HepG2 (cell line): ENCODE data around the gene MIEF1. TPM values are rescaled to one million over a fixed set of nuclear protein-coding genes. Genes with fewer than 3 reads are reported as not detected.

Experiments
- ATAC-seq: fragments of 200-7000 bp; cut with Tn5 transposase; 3 replicates; pipeline ENCODE4 v1.9.1; 2020; ENCODE audit warnings: mild to moderate bottlenecking, moderate library complexity
- BruUV-seq: library from RNA; stranded (reverse); fragments of 400-500 nt; replicated peaks from 2 replicates; lab custom pipeline; 2021; lab: Mats Ljungman, UMichigan
- CTCF ChIA-PET: fragments of 300-600 bp; formaldehyde crosslinking; extraction: SDS; loops from one replicate; lab custom pipeline; 2021; ENCODE audit warnings: low total read pairs, inconsistent platforms, low intra/inter-chr PET ratio; lab: Yijun Ruan, JAX
- POLR2A ChIA-PET: fragments of 350-600 bp; sonication (Branson Sonifier 250); formaldehyde crosslinking; loops from one replicate; lab custom pipeline; 2020; ENCODE audit warnings: antibody characterized with exemption, inconsistent platforms; lab: Yijun Ruan, JAX
- DNase-seq: peaks from one replicate; pipeline ENCODE4 v3.0.0-alpha.2; 2015; ENCODE audit warnings: low spot score
- FAIRE-seq: peaks from 3 replicates; lab custom pipeline; 2011; peaks lifted over from hg19 to GRCh38; lab: Jason Lieb, UNC
- H2AFZ ChIP-seq: one replicate; pipeline ENCODE4 v1.6.1; 2011; ENCODE audit warnings: low read length, inconsistent platforms
- H3K27ac ChIP-seq: fragments of 300-600 bp; 3 replicates; pipeline ENCODE4 v1.8.0; 2011; ENCODE audit warnings: mixed run types, mild to moderate bottlenecking, mixed read lengths, low read length, inconsistent platforms; ENCODE audit not compliant: insufficient read depth; ENCODE audit errors: extremely low read length
- H3K27me3 ChIP-seq, 2 experiments: fragments of 200-600 bp in 1 of 2; 2 replicates in 1 of 2; 3 replicates in 1 of 2; pipeline versions ENCODE4 v1.6.0 to v1.8.0; 2011; ENCODE audit warnings: low read length in 2 of 2, mild to moderate bottlenecking in 2 of 2, moderate library complexity in 2 of 2, inconsistent platforms in 1 of 2; ENCODE audit not compliant: insufficient read depth in 2 of 2, control insufficient read depth in 1 of 2
- H3K36me3 ChIP-seq, 2 experiments: fragments of 200-600 bp in 1 of 2; replicated peaks in 1 of 2; 2 replicates in 1 of 2; 3 replicates in 1 of 2; pipeline versions ENCODE4 v1.5.1 to v1.8.0; 2011; ENCODE audit warnings: low read length in 2 of 2, inconsistent platforms in 1 of 2; ENCODE audit not compliant: insufficient read depth in 2 of 2, control insufficient read depth in 1 of 2
- H3K4me1 ChIP-seq: 2 replicates; pipeline ENCODE4 v1.5.1; 2012; ENCODE audit warnings: low read length, inconsistent platforms; ENCODE audit not compliant: insufficient read depth
- H3K4me2 ChIP-seq: 2 replicates; pipeline ENCODE4 v1.6.0; 2011; ENCODE audit warnings: low read depth, low read length, inconsistent platforms
- H3K4me3 ChIP-seq, 3 experiments: fragments of 200-600 bp in 1 of 3; sonication (generic), shearing (Covaris generic) in 1 of 3; replicated peaks in 1 of 3; 2 replicates each; pipeline ENCODE4 v1.5.1; 2011 to 2016; ENCODE audit warnings: low read length in 3 of 3, inconsistent platforms in 2 of 3, low read depth in 2 of 3, mild to moderate bottlenecking in 2 of 3, control low read depth in 1 of 3, mixed read lengths in 1 of 3; ENCODE audit not compliant: insufficient read depth in 1 of 3
- H3K79me2 ChIP-seq: one replicate; pipeline ENCODE4 v1.6.1; 2011; ENCODE audit warnings: low read length, inconsistent platforms; ENCODE audit not compliant: insufficient read depth
- H3K9ac ChIP-seq: 2 replicates; pipeline ENCODE4 v1.6.0; 2011; ENCODE audit warnings: mild to moderate bottlenecking, low read depth, low read length, inconsistent platforms; ENCODE audit not compliant: insufficient read depth
- H3K9me3 ChIP-seq: 2 replicates; pipeline ENCODE4 v1.5.1; 2012; ENCODE audit warnings: mild to moderate bottlenecking, low read length
- H4K20me1 ChIP-seq: 2 replicates; pipeline ENCODE4 v1.6.0; 2011; ENCODE audit warnings: inconsistent platforms, mild to moderate bottlenecking, low read length, moderate library complexity; ENCODE audit not compliant: insufficient read depth
- AHR ChIP-seq: IDR thresholded peaks from 2 replicates; pipeline ENCODE4 v1.6.1; 2018; ENCODE audit warnings: missing genetic modification reagents, missing compliant biosample characterization
- HNRNPL ChIP-seq: fragments of 200-400 bp; formaldehyde crosslinking; IDR thresholded peaks from 2 replicates; pipeline ENCODE4 v1.6.1; 2017; ENCODE audit warnings: mild to moderate bottlenecking, low read depth, low read length
- JUN ChIP-seq: sonication (generic); formaldehyde crosslinking; IDR thresholded peaks from 2 replicates; pipeline ENCODE4 v1.4.0; 2020; ENCODE audit warnings: mild to moderate bottlenecking, missing genetic modification reagents
- MYC ChIP-seq: sonication (generic); formaldehyde crosslinking; IDR thresholded peaks from 2 replicates; pipeline ENCODE4 v1.9.0; 2021; ENCODE audit warnings: missing genetic modification reagents, borderline replicate concordance
- SCMH1 ChIP-seq: sonication (generic); formaldehyde crosslinking; IDR thresholded peaks from 2 replicates; pipeline ENCODE4 v1.9.0; 2021; ENCODE audit warnings: missing genetic modification reagents, mild to moderate bottlenecking, borderline replicate concordance
- SNAPC2 ChIP-seq: sonication (generic); formaldehyde crosslinking; IDR thresholded peaks from 2 replicates; pipeline ENCODE4 v1.8.1; 2022; ENCODE audit warnings: mild to moderate bottlenecking, missing genetic modification reagents
- TP53 ChIP-seq: sonication (generic); formaldehyde crosslinking; conservative IDR thresholded peaks from 2 replicates; pipeline ENCODE4 v1.4.0; 2020; ENCODE audit warnings: missing genetic modification reagents
- ZBTB7B ChIP-seq: sonication (generic); formaldehyde crosslinking; IDR thresholded peaks from 2 replicates; pipeline ENCODE4 v1.4.0; 2020; ENCODE audit warnings: missing genetic modification reagents
- ZNF224 ChIP-seq: sonication (generic); formaldehyde crosslinking; IDR thresholded peaks from 2 replicates; pipeline ENCODE4 v1.5.0; 2020; ENCODE audit warnings: mild to moderate bottlenecking, missing genetic modification reagents
- ZNF225 ChIP-seq: sonication (generic); formaldehyde crosslinking; IDR thresholded peaks from 2 replicates; pipeline ENCODE4 v1.4.0; 2020; ENCODE audit warnings: mild to moderate bottlenecking, missing genetic modification reagents
- WGBS: methylation state at CpG from one replicate; pipeline ENCODE4 v1.1.6; 2017; ENCODE audit warnings: low lambda C conversion rate; 5-methylcytosine and 5-hydroxymethylcytosine counted together
- in situ Hi-C: cut with HindIII; loops from 2 replicates; pipeline ENCODE4 v1.10.0; 2017; ENCODE audit warnings: low pct_unique_long_range_greater_than_20kb; ENCODE audit not compliant: extremely low pct_ligation_motif_present
- intact Hi-C: fragments of 100-400 bp; cut with micrococcal nuclease; formaldehyde crosslinking; loops from one replicate; pipeline ENCODE4 v1.10.0; 2022; ENCODE audit not compliant: unreplicated experiment
- polyA plus RNA-seq, 8 experiments: library from polyadenylated mRNA; depleted of rRNA in 3 of 8; stranded (reverse) in 7 of 8; unstranded in 1 of 8; fragments of >200 nt; fragmentation: Illumina TruSeq in 4 of 8; extraction: Trizol in 4 of 8; gene quantifications; 2 replicates each; pipeline versions ENCODE4 v1.2.1 to v1.2.3, GENCODE V29; 2011 to 2016; ENCODE audit warnings: low read depth in 4 of 8, missing spikeins in 1 of 8, mixed read lengths in 1 of 8; ENCODE audit not compliant: insufficient read depth in 1 of 8
- total RNA-seq, 5 experiments: library from RNA; depleted of rRNA; stranded (reverse); fragments of >200 nt; fragmentation: Illumina TruSeq; extraction: Trizol; gene quantifications; 2 replicates each; pipeline ENCODE4 v1.2.3, GENCODE V29; 2016; ENCODE audit warnings: low read depth in 1 of 5
- TF ChIP-seq, protein P1 (sequence below): sonication (generic); formaldehyde crosslinking; IDR thresholded peaks from 2 replicates; pipeline ENCODE4 v1.4.0; 2020; ENCODE audit warnings: missing genetic modification reagents
- TF ChIP-seq, protein P2 (sequence below): fragments of 450-650 bp; IDR thresholded peaks from 2 replicates; pipeline ENCODE4 v1.6.1; 2016

The MIEF1 gene
- total and polyA plus RNA-seq, 2 of the 13 experiments (the other 11 are each of a cell fraction or from before 2014, with no cell fraction given) = 21.7 to 34.8 TPM

DNA sequence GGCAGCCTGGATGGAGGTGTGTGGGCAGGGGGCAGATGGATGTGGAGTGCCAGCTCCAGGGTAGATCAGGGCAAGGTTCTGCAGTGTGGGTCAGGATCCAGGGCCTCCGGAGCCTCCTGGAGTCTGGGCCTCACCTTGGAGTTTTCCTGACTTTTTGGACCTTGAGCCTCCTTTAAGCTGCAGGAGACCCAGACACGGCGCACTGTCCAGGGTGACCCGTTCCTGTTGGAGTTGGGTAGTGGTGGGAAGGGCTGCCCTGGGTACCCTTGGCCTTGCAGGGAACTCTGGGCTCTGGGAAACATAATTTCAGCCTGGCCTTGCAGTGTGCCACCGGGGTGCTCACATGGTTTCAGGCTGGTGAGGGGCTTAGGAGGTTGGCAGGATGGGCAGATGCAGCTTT lies 28.2 kb upstream of the MIEF1 start:
- no peaks in the 10 kb centered on the region for H3K36me3 ChIP-seq
- FAIRE-seq = no peak
- ATAC-seq = no peak
- peaks cover 1 to 12% of the 10 kb centered on the region in 2 experiments; a peak in 3 of 5 replicates for H3K27me3 ChIP-seq
- in situ Hi-C loops = no loop called here
- H3K79me2 ChIP-seq = no peaks in the 10 kb centered on the region
- peaks cover 68% of the 10 kb centered on the region for H3K4me1 ChIP-seq
- H3K9me3 ChIP-seq = no peaks in the 10 kb centered on the region
- no peak overlapping the region for H2AFZ ChIP-seq
- TF ChIP-seq HNRNPL = 0 out of 2 replicates have a peak, but pooled peaks have one; percentile 57
- no peak for TF ChIP-seq SCMH1 (CRISPR knock-in tag)
- no peak overlapping the region for H3K4me3 ChIP-seq
- WGBS = 0% methylated on average over 3 of the region's 5 CpGs
- peak overlapping the region; percentile 32; the same call in 1 of the 2 replicates for H3K4me2 ChIP-seq
- no peak for DNase-seq
- H3K9ac ChIP-seq = no peak overlapping the region
- ChIA-PET CTCF (no interaction called here), POLR2A (interaction anchor here (1.4 to 1.7 kb wide), 2 partner anchors 46 to 570 kb away, joined by 4 to 6 read pairs; no protein-coding TSS in a partner anchor)
- no peak overlapping the region for H3K27ac ChIP-seq
- no peaks in the 10 kb centered on the region for H4K20me1 ChIP-seq
- intact Hi-C loops = no loop called here
- no TSS peak for BruUV-seq

DNA sequence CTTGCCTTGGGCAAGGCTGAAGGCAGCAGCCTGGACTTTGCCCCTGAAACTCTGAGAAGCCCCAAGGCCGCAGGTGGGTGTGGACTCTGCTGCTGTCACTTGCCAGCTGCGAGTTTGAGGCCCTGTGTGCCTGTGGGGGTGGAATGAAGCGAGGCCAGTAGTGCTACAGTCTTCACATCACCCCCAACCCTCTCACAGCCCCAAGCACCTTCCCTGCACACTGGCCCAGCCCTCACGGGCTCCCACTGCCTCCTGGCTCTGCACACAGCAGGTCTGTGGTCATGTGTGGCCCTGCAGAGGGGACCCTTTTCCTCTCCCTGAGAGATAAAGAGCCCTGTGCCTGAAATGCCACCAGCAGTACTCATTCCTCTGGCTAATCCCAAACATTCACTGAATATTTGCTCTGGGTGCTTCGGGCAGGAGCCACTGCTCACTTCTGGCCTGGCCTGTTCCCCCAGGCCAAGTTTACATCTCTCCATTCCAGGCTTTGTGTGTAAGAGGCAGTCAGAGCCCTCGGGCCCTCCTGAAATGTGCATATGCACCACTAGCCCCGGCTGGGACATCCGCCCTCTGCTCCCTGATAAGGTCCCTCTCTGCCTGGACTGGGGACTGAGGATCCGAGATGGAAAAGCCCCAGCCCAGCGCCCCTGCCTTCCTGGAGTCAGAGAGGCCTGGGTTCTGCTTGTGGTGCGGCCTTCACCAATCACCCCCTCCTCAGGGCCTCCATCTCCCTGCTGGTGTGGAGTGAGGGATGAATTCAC lies 27.6 kb upstream of the MIEF1 start:
- in situ Hi-C loops = no loop called here
- no peaks in the 10 kb centered on the region for H3K79me2 ChIP-seq
- no peak overlapping the region for H3K27ac ChIP-seq
- no TSS peak for BruUV-seq
- H3K9me3 ChIP-seq = no peaks in the 10 kb centered on the region
- no peak overlapping the region for H3K9ac ChIP-seq
- H3K36me3 ChIP-seq = no peaks in the 10 kb centered on the region
- H2AFZ ChIP-seq = no peak overlapping the region
- ATAC-seq = no peak
- peaks cover 0 to 12% of the 10 kb centered on the region in 2 experiments; a peak in 3 of 5 replicates for H3K27me3 ChIP-seq
- WGBS = 15% methylated on average over 5 of the region's 11 CpGs
- FAIRE-seq = no peak
- H4K20me1 ChIP-seq = no peaks in the 10 kb centered on the region
- intact Hi-C loops = no loop called here
- H3K4me3 ChIP-seq = no peak overlapping the region
- DNase-seq = no peak
- H3K4me2 ChIP-seq = peak overlapping the region; percentile 32; the same call in 1 of the 2 replicates
- ChIA-PET CTCF (no interaction called here), POLR2A (interaction anchor here (1.4 to 1.7 kb wide), 2 partner anchors 45 to 570 kb away, joined by 4 to 6 read pairs; no protein-coding TSS in a partner anchor)
- peaks cover 62% of the 10 kb centered on the region for H3K4me1 ChIP-seq
- no peak for TF ChIP-seq TP53 (CRISPR knock-in tag)
- 0 out of 2 replicates have a peak, but pooled peaks have one; percentile 24 for TF ChIP-seq ZBTB7B (CRISPR knock-in tag)
- no peak for TF ChIP-seq AHR (CRISPR knock-in tag)
- TF ChIP-seq ZNF225 (CRISPR knock-in tag) = no peak
- TF ChIP-seq, protein P1, sequence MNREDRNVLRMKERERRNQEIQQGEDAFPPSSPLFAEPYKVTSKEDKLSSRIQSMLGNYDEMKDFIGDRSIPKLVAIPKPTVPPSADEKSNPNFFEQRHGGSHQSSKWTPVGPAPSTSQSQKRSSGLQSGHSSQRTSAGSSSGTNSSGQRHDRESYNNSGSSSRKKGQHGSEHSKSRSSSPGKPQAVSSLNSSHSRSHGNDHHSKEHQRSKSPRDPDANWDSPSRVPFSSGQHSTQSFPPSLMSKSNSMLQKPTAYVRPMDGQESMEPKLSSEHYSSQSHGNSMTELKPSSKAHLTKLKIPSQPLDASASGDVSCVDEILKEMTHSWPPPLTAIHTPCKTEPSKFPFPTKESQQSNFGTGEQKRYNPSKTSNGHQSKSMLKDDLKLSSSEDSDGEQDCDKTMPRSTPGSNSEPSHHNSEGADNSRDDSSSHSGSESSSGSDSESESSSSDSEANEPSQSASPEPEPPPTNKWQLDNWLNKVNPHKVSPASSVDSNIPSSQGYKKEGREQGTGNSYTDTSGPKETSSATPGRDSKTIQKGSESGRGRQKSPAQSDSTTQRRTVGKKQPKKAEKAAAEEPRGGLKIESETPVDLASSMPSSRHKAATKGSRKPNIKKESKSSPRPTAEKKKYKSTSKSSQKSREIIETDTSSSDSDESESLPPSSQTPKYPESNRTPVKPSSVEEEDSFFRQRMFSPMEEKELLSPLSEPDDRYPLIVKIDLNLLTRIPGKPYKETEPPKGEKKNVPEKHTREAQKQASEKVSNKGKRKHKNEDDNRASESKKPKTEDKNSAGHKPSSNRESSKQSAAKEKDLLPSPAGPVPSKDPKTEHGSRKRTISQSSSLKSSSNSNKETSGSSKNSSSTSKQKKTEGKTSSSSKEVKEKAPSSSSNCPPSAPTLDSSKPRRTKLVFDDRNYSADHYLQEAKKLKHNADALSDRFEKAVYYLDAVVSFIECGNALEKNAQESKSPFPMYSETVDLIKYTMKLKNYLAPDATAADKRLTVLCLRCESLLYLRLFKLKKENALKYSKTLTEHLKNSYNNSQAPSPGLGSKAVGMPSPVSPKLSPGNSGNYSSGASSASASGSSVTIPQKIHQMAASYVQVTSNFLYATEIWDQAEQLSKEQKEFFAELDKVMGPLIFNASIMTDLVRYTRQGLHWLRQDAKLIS = no peak
- TF ChIP-seq, protein P2, sequence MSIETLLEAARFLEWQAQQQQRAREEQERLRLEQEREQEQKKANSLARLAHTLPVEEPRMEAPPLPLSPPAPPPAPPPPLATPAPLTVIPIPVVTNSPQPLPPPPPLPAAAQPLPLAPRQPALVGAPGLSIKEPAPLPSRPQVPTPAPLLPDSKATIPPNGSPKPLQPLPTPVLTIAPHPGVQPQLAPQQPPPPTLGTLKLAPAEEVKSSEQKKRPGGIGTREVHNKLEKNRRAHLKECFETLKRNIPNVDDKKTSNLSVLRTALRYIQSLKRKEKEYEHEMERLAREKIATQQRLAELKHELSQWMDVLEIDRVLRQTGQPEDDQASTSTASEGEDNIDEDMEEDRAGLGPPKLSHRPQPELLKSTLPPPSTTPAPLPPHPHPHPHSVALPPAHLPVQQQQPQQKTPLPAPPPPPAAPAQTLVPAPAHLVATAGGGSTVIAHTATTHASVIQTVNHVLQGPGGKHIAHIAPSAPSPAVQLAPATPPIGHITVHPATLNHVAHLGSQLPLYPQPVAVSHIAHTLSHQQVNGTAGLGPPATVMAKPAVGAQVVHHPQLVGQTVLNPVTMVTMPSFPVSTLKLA = no peak
- TF ChIP-seq ZNF224 = no peak
- TF ChIP-seq JUN (CRISPR knock-in tag) = no peak
- TF ChIP-seq MYC (CRISPR knock-in tag) = no peak
- TF ChIP-seq SNAPC2 (CRISPR knock-in tag) = no peak
